GM18498 (cell line): Measurements from ENCODE around the gene TBC1D32.

Experiments
- ATAC-seq: cut with Tn5 transposase; IDR thresholded peaks from one replicate; pipeline ENCODE4 v1.9.1; 2021; ENCODE audit warnings: mild to moderate bottlenecking, moderate library complexity; ENCODE audit not compliant: unreplicated experiment

The TBC1D32 gene

DNA sequence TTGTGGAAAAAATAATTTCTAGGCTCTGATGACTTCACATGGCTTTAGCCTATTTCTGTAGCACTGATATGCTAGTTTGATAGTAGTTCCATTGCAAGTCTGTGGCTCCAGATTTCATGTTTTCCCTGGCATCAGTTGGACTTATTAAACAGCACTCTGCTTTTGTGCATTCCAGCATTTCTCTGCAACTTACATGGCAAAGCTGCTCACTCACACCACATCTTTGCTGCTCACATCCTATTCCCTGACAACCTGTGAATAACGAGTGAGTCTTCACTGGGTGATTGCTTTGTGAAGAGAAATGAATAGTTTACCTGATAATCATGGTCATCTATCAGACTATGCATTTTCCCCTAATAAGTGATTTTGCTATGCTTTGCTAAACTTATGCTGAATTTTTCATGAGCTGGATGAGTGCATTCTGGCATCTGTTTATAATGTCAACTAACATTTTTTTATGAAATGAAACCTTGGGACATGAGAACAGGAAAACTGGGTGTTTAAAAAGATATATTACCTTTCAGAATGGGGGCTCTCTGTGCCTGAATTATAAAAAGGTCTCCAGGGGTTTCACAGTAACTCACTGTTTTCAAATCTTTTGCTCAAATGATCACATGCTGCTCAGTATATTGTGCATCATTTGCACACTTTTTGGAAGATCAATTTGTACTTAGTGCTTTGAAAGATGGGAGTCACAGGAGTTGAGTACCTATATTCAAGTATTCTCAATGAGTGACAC is 301.8 kb downstream of the TBC1D32 start:
- ATAC-seq, result no peak
